Nephron (organoid): ENCODE measurements around the gene UBE2B.
"Not testable (repeated sequence)": the region's sequence is repeated elsewhere in the genome, so short reads cannot be mapped to it uniquely, and the experiment has no call there.

Source experiments
- H3K27ac Mint-ChIP-seq, 3 experiments: 2 replicates each; pipeline ENCODE4 v1.8.0; 2020; ENCODE audit warnings: mixed read lengths in 3 of 3, mild to moderate bottlenecking in 2 of 3, moderate library complexity in 1 of 3
- H3K27me3 Mint-ChIP-seq: 2 replicates; pipeline ENCODE4 v1.8.0; 2021; ENCODE audit warnings: low read depth, mild to moderate bottlenecking, moderate library complexity, mixed read lengths
- H3K36me3 Mint-ChIP-seq: 2 replicates; pipeline ENCODE4 v1.8.0; 2020; ENCODE audit warnings: low read depth, mixed read lengths
- H3K4me1 Mint-ChIP-seq: 2 replicates; pipeline ENCODE4 v1.8.0; 2020; ENCODE audit warnings: mixed read lengths
- H3K4me3 Mint-ChIP-seq, 3 experiments: 2 replicates each; pipeline ENCODE4 v1.8.0; 2020; ENCODE audit warnings: mild to moderate bottlenecking in 3 of 3, mixed read lengths in 3 of 3, moderate library complexity in 2 of 3
- H3K9me3 Mint-ChIP-seq: 2 replicates; pipeline ENCODE4 v1.8.0; 2020; ENCODE audit warnings: mixed read lengths
- TF ChIP-seq, protein P1 (sequence below), 3 experiments: fragments of 200-600 bp; sonication (generic); IDR thresholded peaks; one replicate each; pipeline ENCODE4 v1.5.0; 2021; ENCODE audit warnings: antibody characterized with exemption in 3 of 3; ENCODE audit not compliant: unreplicated experiment in 3 of 3

UBE2B gene

DNA sequence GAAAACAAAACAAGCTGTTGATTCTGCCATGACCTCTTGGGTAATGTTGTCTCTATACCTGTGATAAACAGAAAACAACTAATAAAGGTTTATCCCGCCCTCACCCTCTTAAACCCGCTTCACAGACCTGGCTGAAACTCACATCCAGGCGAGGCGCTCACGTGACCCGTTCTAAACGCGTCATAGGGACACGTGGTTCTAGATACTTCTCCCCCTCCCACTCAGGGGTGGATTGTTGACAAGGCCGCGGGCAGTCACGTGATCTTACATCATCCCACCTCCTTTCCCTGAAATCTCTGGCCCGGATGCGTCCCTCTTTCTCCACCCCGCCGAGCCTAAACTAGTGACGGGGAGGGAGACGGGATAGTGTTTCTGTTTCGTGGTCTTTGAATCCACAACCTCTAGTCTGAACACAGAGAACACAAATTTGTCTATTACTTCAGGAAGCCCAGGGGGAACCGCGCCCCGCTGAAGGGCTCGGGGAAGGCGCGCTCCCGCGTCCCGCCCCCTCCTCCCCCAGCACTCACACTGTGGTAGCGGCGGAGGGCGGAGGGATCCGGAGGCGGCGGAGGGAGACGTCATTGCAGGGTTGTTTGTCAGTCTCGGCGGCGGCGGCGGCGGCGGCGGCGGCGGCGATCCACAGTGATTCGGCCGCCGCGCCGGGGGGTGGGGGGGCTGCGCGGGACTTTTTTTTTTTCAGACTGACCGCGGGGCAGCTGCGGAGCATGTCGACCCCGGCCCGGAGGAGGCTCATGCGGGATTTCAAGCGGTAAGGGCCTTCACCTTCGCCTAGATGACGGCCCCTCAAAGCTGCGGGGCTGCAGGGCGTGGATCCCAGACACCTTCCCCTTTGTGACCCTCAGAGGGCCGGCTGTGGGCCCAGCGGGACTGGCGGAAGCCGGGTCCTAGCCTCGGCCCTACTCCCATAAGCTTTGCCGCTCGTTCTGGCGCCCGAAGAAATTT lies at the start of gene UBE2B:
TSS of gene UBE2B (plus strand) at position 699 of the 963 bp plus-strand sequence. CDS start at position 726, 27 bp downstream.
- TF ChIP-seq, protein P1, sequence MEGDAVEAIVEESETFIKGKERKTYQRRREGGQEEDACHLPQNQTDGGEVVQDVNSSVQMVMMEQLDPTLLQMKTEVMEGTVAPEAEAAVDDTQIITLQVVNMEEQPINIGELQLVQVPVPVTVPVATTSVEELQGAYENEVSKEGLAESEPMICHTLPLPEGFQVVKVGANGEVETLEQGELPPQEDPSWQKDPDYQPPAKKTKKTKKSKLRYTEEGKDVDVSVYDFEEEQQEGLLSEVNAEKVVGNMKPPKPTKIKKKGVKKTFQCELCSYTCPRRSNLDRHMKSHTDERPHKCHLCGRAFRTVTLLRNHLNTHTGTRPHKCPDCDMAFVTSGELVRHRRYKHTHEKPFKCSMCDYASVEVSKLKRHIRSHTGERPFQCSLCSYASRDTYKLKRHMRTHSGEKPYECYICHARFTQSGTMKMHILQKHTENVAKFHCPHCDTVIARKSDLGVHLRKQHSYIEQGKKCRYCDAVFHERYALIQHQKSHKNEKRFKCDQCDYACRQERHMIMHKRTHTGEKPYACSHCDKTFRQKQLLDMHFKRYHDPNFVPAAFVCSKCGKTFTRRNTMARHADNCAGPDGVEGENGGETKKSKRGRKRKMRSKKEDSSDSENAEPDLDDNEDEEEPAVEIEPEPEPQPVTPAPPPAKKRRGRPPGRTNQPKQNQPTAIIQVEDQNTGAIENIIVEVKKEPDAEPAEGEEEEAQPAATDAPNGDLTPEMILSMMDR (IDR thresholded peaks at IDR 0.05; ENCODE audit: unreplicated experiment in 3 of 3) = peak in 1 of 3 experiments; percentile 11
- Mint-ChIP-seq H3K27me3 (peaks cover 4% of the 10 kb centered on the region), H3K36me3 (peaks cover 28% of the 10 kb centered on the region), H3K4me3 (peak within 1 kb of the TSS; percentile 89 to 97 (median 95)), H3K27ac (peak within 1 kb of the TSS; percentile 98 to 99 (median 99)), H3K9me3 (peaks cover 3% of the 10 kb centered on the region), H3K4me1 (peaks cover 32% of the 10 kb centered on the region)

DNA sequence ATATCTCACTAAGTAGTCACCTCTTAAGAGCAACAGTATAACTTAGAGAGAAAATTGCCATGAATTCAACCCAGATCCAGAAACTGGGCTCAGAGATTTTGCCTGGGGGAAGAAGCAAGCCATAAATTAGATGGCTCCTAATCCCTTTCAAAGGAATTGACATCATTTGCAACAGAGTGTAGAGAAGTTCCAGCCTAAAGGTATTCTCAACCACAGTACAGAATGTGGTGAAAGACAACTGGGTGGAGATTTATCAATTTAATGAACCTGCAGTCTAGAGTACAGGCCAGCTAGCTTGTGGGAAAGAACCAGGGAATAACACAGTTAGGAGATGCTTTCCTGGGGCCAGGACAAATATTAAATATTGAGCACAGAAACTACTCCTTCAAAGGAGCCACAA lies 44.0 kb upstream of the UBE2B start:
- H3K27me3 Mint-ChIP-seq = no peaks in the 10 kb centered on the region
- TF ChIP-seq, protein P1 (IDR thresholded peaks at IDR 0.05; ENCODE audit: unreplicated experiment in 3 of 3) = no peak
- no peak overlapping the region for H3K4me3 Mint-ChIP-seq
- no peaks in the 10 kb centered on the region for H3K4me1 Mint-ChIP-seq
- H3K36me3 Mint-ChIP-seq = peaks cover 32% of the 10 kb centered on the region
- H3K9me3 Mint-ChIP-seq = peaks cover 42% of the 10 kb centered on the region
- H3K27ac Mint-ChIP-seq = no peak overlapping the region

DNA sequence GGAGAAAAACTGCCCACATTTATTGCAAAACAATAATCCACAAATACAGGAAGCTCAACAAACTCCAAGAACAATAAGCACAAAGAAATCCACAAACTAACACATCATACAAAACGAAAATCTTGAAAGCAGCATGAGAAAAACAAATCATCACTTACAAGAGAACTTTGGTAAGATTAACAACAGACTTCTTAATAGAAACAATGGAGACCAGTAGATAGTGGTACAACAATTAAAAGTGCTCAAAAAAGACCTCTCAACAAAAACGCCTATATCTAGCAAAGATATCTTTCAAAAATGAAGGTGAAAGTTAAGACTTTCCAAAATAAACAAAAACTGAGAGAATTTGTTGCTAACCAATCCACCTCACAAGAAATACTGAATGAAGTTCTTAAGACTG lies 42.8 kb upstream of the UBE2B start:
- Mint-ChIP-seq H3K27ac (no peak overlapping the region), H3K27me3 (peaks cover 3% of the 10 kb centered on the region), H3K36me3 (peaks cover 42% of the 10 kb centered on the region), H3K4me3 (no peak overlapping the region), H3K9me3 (peaks cover 54% of the 10 kb centered on the region), H3K4me1 (no peaks in the 10 kb centered on the region)
- TF ChIP-seq, protein P1 (IDR thresholded peaks at IDR 0.05; ENCODE audit: unreplicated experiment in 3 of 3) = no peak

DNA sequence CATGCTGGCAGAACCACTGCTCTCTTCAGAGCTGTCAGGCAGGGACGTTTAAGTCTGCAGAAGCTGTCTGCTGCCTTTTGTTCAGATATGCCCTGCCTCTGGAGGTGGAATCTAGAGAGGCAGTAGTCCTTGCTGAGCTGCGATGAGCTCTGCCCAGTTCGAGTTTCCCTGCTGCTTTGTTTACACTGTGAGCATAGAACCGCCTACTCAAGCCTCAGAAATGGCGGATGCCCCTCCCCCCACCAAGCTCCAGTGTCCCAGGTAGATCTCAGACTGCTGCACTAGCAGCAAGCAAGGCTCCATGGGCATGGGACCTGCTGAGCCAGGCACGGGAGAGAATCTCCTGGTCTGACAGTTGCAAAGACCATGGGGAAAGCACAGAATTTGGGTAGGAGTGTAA lies 34.5 kb upstream of the UBE2B start:
- not testable (repeated sequence) for H3K4me1 Mint-ChIP-seq, H3K27ac Mint-ChIP-seq, H3K4me3 Mint-ChIP-seq, H3K27me3 Mint-ChIP-seq
- Mint-ChIP-seq H3K9me3 (peaks cover 78% of the 10 kb centered on the region), H3K36me3 (peaks cover 84% of the 10 kb centered on the region)

DNA sequence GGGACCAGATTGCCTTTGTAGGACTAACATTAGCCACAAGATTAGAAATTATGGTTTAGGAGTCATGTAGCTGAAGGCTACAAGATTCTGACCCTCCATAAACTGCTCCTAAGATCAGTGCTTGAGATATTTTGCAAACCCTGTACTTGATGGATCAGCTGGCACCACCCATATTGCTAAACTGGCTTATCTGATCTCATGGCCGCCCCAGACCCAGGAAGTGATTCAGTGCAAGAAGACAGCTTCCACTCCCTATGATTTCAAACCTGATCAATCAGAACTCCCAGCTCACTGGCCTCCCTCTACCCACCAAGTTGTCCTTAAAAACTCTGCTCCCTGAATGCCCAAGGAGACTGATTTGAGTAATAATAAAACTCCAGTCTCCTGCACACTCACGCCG lies 27.9 kb upstream of the UBE2B start:
- peaks cover 42% of the 10 kb centered on the region for H3K36me3 Mint-ChIP-seq
- H3K4me1 Mint-ChIP-seq = not testable (repeated sequence)

DNA sequence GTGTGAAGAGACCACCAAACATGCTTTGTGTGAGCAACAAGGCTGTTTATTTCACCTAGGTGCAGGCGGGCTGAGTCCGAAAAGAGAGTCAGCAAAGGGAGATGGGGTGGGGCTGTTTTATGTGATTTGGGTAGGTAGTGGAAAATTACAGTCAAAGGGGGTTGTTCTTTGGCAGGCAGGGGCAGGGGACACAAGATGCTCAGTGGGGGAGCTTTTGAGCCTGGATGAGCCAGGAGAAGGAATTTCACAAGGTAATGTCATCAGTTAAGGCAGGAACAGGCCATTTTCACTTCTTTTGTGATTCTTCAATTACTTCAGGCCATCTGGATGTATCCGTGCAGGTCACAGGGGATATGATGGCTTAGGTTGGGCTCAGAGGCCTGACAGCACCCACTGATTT lies 25.9 kb upstream of the UBE2B start:
- not testable (repeated sequence) for H3K4me1 Mint-ChIP-seq, H3K27me3 Mint-ChIP-seq, H3K4me3 Mint-ChIP-seq, H3K9me3 Mint-ChIP-seq
- Mint-ChIP-seq H3K36me3 (peaks cover 25% of the 10 kb centered on the region), H3K27ac (peak overlapping the region in 1 of 3 experiments; percentile 19)

More for the DNA sequence above, 27.9 kb upstream of the UBE2B start:
- peaks cover 23% of the 10 kb centered on the region for H3K9me3 Mint-ChIP-seq
- H3K27me3 Mint-ChIP-seq, H3K27ac Mint-ChIP-seq, H3K4me3 Mint-ChIP-seq: not testable (repeated sequence)

DNA sequence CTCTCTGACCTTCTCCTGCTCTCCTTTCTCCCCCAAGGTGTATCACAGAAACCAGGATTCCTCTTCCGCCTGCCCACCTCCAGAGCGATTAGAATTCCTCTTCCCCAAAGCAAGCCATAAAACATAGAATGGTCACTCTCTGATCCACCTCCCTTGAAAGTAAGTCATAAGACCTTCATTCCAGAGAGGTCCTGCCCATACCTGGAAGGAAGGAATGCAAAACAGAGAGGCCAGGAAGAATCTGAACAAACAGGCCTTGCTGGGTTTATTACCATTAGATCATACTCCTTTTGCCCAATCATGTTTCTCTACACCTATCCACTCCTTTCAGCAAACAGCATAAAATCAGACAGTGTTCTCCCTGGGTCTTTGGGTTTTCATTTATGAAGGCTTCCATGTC lies 25.4 kb upstream of the UBE2B start:
- TF ChIP-seq, protein P1 (IDR thresholded peaks at IDR 0.05; ENCODE audit: unreplicated experiment in 3 of 3) = no peak
- Mint-ChIP-seq H3K36me3 (peaks cover 19% of the 10 kb centered on the region), H3K27ac (peak overlapping the region in 2 of 3 experiments; percentile 10 to 58), H3K4me1 (no peaks in the 10 kb centered on the region), H3K9me3 (peaks cover 5% of the 10 kb centered on the region), H3K4me3 (no peak overlapping the region), H3K27me3 (no peaks in the 10 kb centered on the region)
